ENCODE measurements around the gene VAMP1.

DNA sequence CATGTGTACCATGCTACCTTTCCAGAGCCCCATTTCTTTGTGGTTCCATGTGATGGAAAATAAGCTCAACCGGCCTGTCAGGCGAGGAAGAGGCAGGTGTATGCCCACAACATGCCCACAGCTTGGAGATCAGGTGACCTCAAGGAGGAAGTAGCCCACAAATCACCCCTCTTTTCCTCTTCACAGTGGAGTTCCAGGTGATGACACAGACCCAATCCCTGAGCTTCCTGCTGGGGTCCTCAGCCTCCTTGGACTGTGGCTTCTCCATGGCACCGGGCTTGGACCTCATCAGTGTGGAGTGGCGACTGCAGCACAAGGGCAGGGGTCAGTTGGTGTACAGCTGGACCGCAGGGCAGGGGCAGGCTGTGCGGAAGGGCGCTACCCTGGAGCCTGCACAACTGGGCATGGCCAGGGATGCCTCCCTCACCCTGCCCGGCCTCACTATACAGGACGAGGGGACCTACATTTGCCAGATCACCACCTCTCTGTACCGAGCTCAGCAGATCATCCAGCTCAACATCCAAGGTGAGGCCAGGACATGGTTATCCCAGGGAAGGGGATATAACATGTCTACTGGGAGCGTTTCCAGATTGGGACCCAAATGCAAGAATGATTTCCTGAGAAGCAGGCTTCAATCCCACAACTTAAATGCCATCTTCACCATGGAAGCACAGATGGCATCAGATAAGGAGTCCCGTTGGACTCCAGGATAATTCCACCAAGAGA lies 13.1 kb downstream of the VAMP1 start:
- TF ChIP-seq, protein P1, sequence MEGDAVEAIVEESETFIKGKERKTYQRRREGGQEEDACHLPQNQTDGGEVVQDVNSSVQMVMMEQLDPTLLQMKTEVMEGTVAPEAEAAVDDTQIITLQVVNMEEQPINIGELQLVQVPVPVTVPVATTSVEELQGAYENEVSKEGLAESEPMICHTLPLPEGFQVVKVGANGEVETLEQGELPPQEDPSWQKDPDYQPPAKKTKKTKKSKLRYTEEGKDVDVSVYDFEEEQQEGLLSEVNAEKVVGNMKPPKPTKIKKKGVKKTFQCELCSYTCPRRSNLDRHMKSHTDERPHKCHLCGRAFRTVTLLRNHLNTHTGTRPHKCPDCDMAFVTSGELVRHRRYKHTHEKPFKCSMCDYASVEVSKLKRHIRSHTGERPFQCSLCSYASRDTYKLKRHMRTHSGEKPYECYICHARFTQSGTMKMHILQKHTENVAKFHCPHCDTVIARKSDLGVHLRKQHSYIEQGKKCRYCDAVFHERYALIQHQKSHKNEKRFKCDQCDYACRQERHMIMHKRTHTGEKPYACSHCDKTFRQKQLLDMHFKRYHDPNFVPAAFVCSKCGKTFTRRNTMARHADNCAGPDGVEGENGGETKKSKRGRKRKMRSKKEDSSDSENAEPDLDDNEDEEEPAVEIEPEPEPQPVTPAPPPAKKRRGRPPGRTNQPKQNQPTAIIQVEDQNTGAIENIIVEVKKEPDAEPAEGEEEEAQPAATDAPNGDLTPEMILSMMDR (IDR thresholded peaks at IDR 0.05), result no peak
- TF ChIP-seq POLR2AphosphoS5 (IDR thresholded peaks at IDR 0.05), result no peak
- no peak for TF ChIP-seq EP300 (IDR thresholded peaks at IDR 0.05; ENCODE audit: low read depth)

Measured in transverse colon (tissue), 4 donors.